ENCODE results near the gene BTF3.

- TF ChIP-seq, protein P1, sequence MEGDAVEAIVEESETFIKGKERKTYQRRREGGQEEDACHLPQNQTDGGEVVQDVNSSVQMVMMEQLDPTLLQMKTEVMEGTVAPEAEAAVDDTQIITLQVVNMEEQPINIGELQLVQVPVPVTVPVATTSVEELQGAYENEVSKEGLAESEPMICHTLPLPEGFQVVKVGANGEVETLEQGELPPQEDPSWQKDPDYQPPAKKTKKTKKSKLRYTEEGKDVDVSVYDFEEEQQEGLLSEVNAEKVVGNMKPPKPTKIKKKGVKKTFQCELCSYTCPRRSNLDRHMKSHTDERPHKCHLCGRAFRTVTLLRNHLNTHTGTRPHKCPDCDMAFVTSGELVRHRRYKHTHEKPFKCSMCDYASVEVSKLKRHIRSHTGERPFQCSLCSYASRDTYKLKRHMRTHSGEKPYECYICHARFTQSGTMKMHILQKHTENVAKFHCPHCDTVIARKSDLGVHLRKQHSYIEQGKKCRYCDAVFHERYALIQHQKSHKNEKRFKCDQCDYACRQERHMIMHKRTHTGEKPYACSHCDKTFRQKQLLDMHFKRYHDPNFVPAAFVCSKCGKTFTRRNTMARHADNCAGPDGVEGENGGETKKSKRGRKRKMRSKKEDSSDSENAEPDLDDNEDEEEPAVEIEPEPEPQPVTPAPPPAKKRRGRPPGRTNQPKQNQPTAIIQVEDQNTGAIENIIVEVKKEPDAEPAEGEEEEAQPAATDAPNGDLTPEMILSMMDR (conservative IDR thresholded peaks at IDR 0.05), result no peak
- no peak for TF ChIP-seq EZH2 (IDR thresholded peaks at IDR 0.05; ENCODE audit: low read depth)
Observed at GRCh38 chr5:73501406-73501805, 3.2 kb downstream of the BTF3 start.
